ENCODE results near the gene UBE2S.
"Not testable (repeated sequence)": the region's sequence is repeated elsewhere in the genome, so short reads cannot be mapped to it uniquely, and the experiment has no call there.

UBE2S gene

GRCh38 chr19:55407550-55407799, at the start of gene UBE2S:
TSS of gene UBE2S (minus strand) at chr19:55407788. CDS start at chr19:55407589, 199 bp downstream.
- DNase-seq: not testable (repeated sequence)

- no peak for DNase-seq
Observed at GRCh38 chr19:55456347-55456746, 48.8 kb upstream of the UBE2S start.

- DNase-seq: no peak
Observed at GRCh38 chr19:55455576-55456235, 48.1 kb upstream of the UBE2S start.

GRCh38 chr19:55454787-55455243, 47.2 kb upstream of the UBE2S start:
- DNase-seq: peak; percentile 56 to 61

GRCh38 chr19:55453511-55454260, 46.1 kb upstream of the UBE2S start:
- no peak for DNase-seq

GRCh38 chr19:55452749-55453346, 45.3 kb upstream of the UBE2S start:
- DNase-seq: peak; percentile 40 to 45

GRCh38 chr19:55451965-55452748, 44.6 kb upstream of the UBE2S start:
- DNase-seq: no peak

GRCh38 chr19:55451163-55451964, 43.8 kb upstream of the UBE2S start:
- no peak for DNase-seq

- no peak for DNase-seq
Observed at GRCh38 chr19:55449469-55449868, 41.9 kb upstream of the UBE2S start.

- DNase-seq: not testable (repeated sequence)
Observed at GRCh38 chr19:55448175-55448490, 40.5 kb upstream of the UBE2S start.

GRCh38 chr19:55447421-55448174, 40.0 kb upstream of the UBE2S start:
- DNase-seq: no peak

- no peak for DNase-seq
Observed at GRCh38 chr19:55446060-55446459, 38.5 kb upstream of the UBE2S start.

- no peak for DNase-seq
Observed at GRCh38 chr19:55444646-55445045, 37.1 kb upstream of the UBE2S start.

- no peak for DNase-seq
Observed at GRCh38 chr19:55443824-55444480, 36.4 kb upstream of the UBE2S start.

- no peak for DNase-seq
Observed at GRCh38 chr19:55443045-55443823, 35.6 kb upstream of the UBE2S start, which contains the start of gene SHISA7. TSS of gene SHISA7 (minus strand) at chr19:55443300. CDS start at chr19:55442863, 437 bp downstream.

GRCh38 chr19:55442372-55442961, 34.9 kb upstream of the UBE2S start:
- DNase-seq: no peak

GRCh38 chr19:55441692-55442321, 34.2 kb upstream of the UBE2S start:
- peak in 1 of 2 donors; percentile 38 for DNase-seq

GRCh38 chr19:55441319-55441691, 33.7 kb upstream of the UBE2S start:
- DNase-seq: no peak

GRCh38 chr19:55440411-55441105, 33.0 kb upstream of the UBE2S start:
- DNase-seq: no peak

Measured in stimulated activated CD4-positive, alpha-beta T cell treated with anti-CD3 and anti-CD28 coated beads, Interleukin-2, amount 100 ng/mL, for 24 hours (primary cell).